HCT116 (cell line): ENCODE measurements around the gene ZC3H7A. TPM values are rescaled to one million over a fixed set of nuclear protein-coding genes. Genes with fewer than 3 reads are reported as not detected.

ENCODE experiments used
- ATAC-seq: fragments of 200-7000 bp; cut with Tn5 transposase; 2 replicates; pipeline ENCODE4 v1.9.1; 2020; ENCODE audit warnings: mild to moderate bottlenecking, moderate library complexity
- BruUV-seq: library from RNA; stranded (reverse); fragments of 400-500 nt; replicated peaks from 2 replicates; lab custom pipeline; 2021; lab: Mats Ljungman, UMichigan
- CTCF ChIA-PET: fragments of 300-600 bp; sonication (Branson Sonifier 250); formaldehyde crosslinking; loops from one replicate; lab custom pipeline; 2021; ENCODE audit warnings: antibody characterized with exemption; lab: Charles Lee
- POLR2A ChIA-PET: fragments of 300-600, 350-600 bp; sonication (Branson Sonifier 250); formaldehyde crosslinking; loops from one replicate; lab custom pipeline; 2021; ENCODE audit warnings: antibody characterized with exemption; lab: Charles Lee
- RAD21 ChIA-PET, 2 experiments: fragments of 300-600 bp; sonication (Branson Sonifier 250); formaldehyde crosslinking; loops; one replicate each; lab custom pipeline; 2023; ENCODE audit warnings: low total read pairs in 2 of 2; ENCODE audit not compliant: uncharacterized antibody in 2 of 2, unreplicated experiment in 2 of 2, low non-redundant PET in 1 of 2; lab: Charles Lee
- DNase-seq: peaks from one replicate; pipeline ENCODE4 v3.0.0-alpha.2; 2010; ENCODE audit warnings: low read depth, low spot score
- H2AFZ ChIP-seq: fragments of 200-600 bp; shearing (Covaris generic), sonication (generic); 2 replicates; pipeline ENCODE4 v1.6.1; 2017; ENCODE audit warnings: low read depth, mixed run types, mixed read lengths, antibody characterized with exemption, low read length; ENCODE audit not compliant: poor library complexity, severe bottlenecking
- H3K27ac ChIP-seq: 2 replicates; pipeline ENCODE4 v1.5.1; 2012; ENCODE audit warnings: low read depth, low read length
- H3K27me3 ChIP-seq: fragments of 200-600 bp; sonication (generic); 2 replicates; pipeline ENCODE4 v1.6.1; 2016; ENCODE audit warnings: mixed run types, low read length, mixed read lengths; ENCODE audit not compliant: insufficient read depth
- H3K36me3 ChIP-seq, 2 experiments: fragments of 200-500 bp in 1 of 2; fragments of 200-600 bp in 1 of 2; sonication (Bioruptor generic) in 1 of 2; sonication (generic) in 1 of 2; 2 replicates each; pipeline versions ENCODE4 v1.5.1 to v1.6.1; 2014 to 2016; ENCODE audit warnings: low read length in 2 of 2, inconsistent platforms in 1 of 2, mixed read lengths in 1 of 2, mixed run types in 1 of 2; ENCODE audit not compliant: insufficient read depth in 2 of 2, control insufficient read depth in 1 of 2
- H3K4me1 ChIP-seq, 2 experiments: fragments of 200-600 bp in 1 of 2; sonication (generic) in 1 of 2; 2 replicates each; pipeline versions ENCODE4 v1.5.1 to v1.6.1; 2012 to 2017; ENCODE audit warnings: low read length in 2 of 2, inconsistent platforms in 1 of 2, mild to moderate bottlenecking in 1 of 2, mixed read lengths in 1 of 2, mixed run types in 1 of 2, moderate library complexity in 1 of 2; ENCODE audit not compliant: insufficient read depth in 2 of 2, control insufficient read depth in 1 of 2
- H3K4me2 ChIP-seq: fragments of 200-600 bp; sonication (generic); 2 replicates; pipeline ENCODE4 v1.6.1; 2017; ENCODE audit warnings: mixed run types, low read length, mixed read lengths
- H3K4me3 ChIP-seq, 2 experiments: fragments of 200-600 bp in 1 of 2; sonication (generic) in 1 of 2; replicated peaks in 1 of 2; 2 replicates each; pipeline ENCODE4 v1.5.1; 2011 to 2016; ENCODE audit warnings: low read length in 2 of 2, control low read depth in 1 of 2, low read depth in 1 of 2, mild to moderate bottlenecking in 1 of 2, mixed read lengths in 1 of 2, mixed run types in 1 of 2
- H3K79me2 ChIP-seq: fragments of 200-600 bp; sonication (generic); 2 replicates; pipeline ENCODE4 v1.6.1; 2017; ENCODE audit warnings: mild to moderate bottlenecking, mixed run types, low read length, moderate library complexity, mixed read lengths; ENCODE audit not compliant: insufficient read depth
- H3K9ac ChIP-seq: fragments of 200-600 bp; sonication (generic); 2 replicates; pipeline ENCODE4 v1.6.1; 2016; ENCODE audit warnings: low read length, mixed read lengths
- H3K9me2 ChIP-seq: fragments of 200-600 bp; sonication (generic), shearing (Covaris generic); 2 replicates; pipeline ENCODE4 v1.6.1; 2017; ENCODE audit warnings: mixed run types, mild to moderate bottlenecking, moderate library complexity; ENCODE audit not compliant: insufficient read depth
- H3K9me3 ChIP-seq, 2 experiments: fragments of 200-500 bp in 1 of 2; fragments of 200-600 bp in 1 of 2; sonication (Bioruptor generic) in 1 of 2; sonication (generic) in 1 of 2; 2 replicates each; pipeline ENCODE4 v1.6.1; 2014 to 2017; ENCODE audit warnings: low read length in 2 of 2, mixed read lengths in 2 of 2, inconsistent platforms in 1 of 2, low read depth in 1 of 2, mild to moderate bottlenecking in 1 of 2, mixed run types in 1 of 2, moderate library complexity in 1 of 2; ENCODE audit not compliant: control insufficient read depth in 1 of 2, insufficient read depth in 1 of 2
- H4K20me1 ChIP-seq: fragments of 200-600 bp; sonication (generic), shearing (Covaris generic); 2 replicates; pipeline ENCODE4 v1.6.1; 2017; ENCODE audit warnings: mixed run types, mild to moderate bottlenecking, moderate library complexity; ENCODE audit not compliant: insufficient read depth
- CEBPB ChIP-seq: IDR thresholded peaks from 2 replicates; pipeline ENCODE4 v1.6.1; 2012; ENCODE audit warnings: low read depth
- EGR1 ChIP-seq: IDR thresholded peaks from 2 replicates; pipeline ENCODE4 v1.6.1; 2012; ENCODE audit warnings: low read depth
- ELF1 ChIP-seq: IDR thresholded peaks from 2 replicates; pipeline ENCODE4 v1.6.1; 2012; ENCODE audit warnings: low read depth, borderline replicate concordance
- FOSL1 ChIP-seq: IDR thresholded peaks from 2 replicates; pipeline ENCODE4 v1.6.1; 2012; ENCODE audit warnings: low read depth
- JUND ChIP-seq: IDR thresholded peaks from 2 replicates; pipeline ENCODE4 v1.6.1; 2012
- POLR2A ChIP-seq: IDR thresholded peaks from 2 replicates; pipeline ENCODE4 v1.7.0; 2011; ENCODE audit warnings: borderline replicate concordance; ENCODE audit not compliant: insufficient read depth, insufficient read length; ENCODE audit errors: extremely low read depth
- RAD21 ChIP-seq: IDR thresholded peaks from 2 replicates; pipeline ENCODE4 v1.6.1; 2012; ENCODE audit warnings: low read depth, mild to moderate bottlenecking
- SIN3A ChIP-seq: IDR thresholded peaks from 2 replicates; pipeline ENCODE4 v1.6.1; 2012; ENCODE audit warnings: low read depth
- TCF7L2 ChIP-seq: IDR thresholded peaks from 2 replicates; pipeline ENCODE4 v1.7.0; 2011; ENCODE audit warnings: borderline replicate concordance, inconsistent platforms; ENCODE audit not compliant: insufficient read depth, insufficient read length; ENCODE audit errors: extremely low read depth
- YY1 ChIP-seq: IDR thresholded peaks from 2 replicates; pipeline ENCODE4 v1.6.1; 2011; ENCODE audit warnings: low read length, low read depth, moderate library complexity, mild to moderate bottlenecking; ENCODE audit not compliant: insufficient replicate concordance; ENCODE audit errors: extremely low read depth
- ZFX ChIP-seq: fragments of 450-650 bp; IDR thresholded peaks from 2 replicates; pipeline ENCODE4 v1.6.1; 2017
- intact Hi-C: fragments of 100-400 bp; cut with micrococcal nuclease; formaldehyde crosslinking; loops from 2 replicates; pipeline ENCODE4 v1.10.0; 2022
- total RNA-seq: library from RNA; stranded (reverse); gene quantifications from one replicate; pipeline ENCODE4 v1.2.1, GENCODE V29; 2021; ENCODE audit not compliant: unreplicated experiment
- TF ChIP-seq, protein P1 (sequence below): IDR thresholded peaks from 2 replicates; pipeline ENCODE4 v1.6.1; 2011; ENCODE audit warnings: mild to moderate bottlenecking, low read length, moderate library complexity; ENCODE audit not compliant: insufficient replicate concordance; ENCODE audit errors: extremely low read depth
- TF ChIP-seq, protein P2 (sequence below): IDR thresholded peaks from 2 replicates; pipeline ENCODE4 v1.6.1; 2012

The ZC3H7A gene
- total RNA-seq, 1 experiment from 2014 or later, result 33.4 TPM

DNA sequence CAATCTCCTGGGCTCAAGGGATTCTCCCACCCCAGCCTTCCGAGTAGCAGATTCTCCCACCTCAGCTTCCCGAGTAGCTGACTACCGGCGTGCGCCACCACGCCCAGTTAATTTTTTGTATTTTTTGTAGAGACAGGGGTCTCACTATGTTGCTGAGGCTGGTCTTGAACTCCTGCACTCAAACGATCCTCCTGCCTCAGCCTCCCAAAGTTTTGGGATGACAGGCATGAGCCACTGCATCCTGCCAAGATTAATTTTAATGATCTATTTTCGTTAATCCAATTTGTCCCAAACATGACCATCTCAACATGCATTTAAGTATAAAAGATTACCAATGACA is 1.2 kb downstream of the ZC3H7A start:
- POLR2A ChIA-PET, result no interaction called here
- ATAC-seq (no peak), DNase-seq (no peak)
- Histone ChIP-seq H3K4me3 (peak overlapping the region; percentile 94 to 97), H3K27me3 (no peaks in the 10 kb centered on the region), H3K9ac (peak overlapping the region; percentile 91), H3K9me3 (no peaks in the 10 kb centered on the region), H3K4me2 (peak overlapping the region; percentile 93), H2AFZ (no peak overlapping the region), H4K20me1 (peaks cover 3% of the 10 kb centered on the region; the same call in 1 of the 2 replicates)
- RAD21 ChIA-PET, result no interaction called here
- BruUV-seq, result TSS peak; percentile 44
- TF ChIP-seq ZFX (no peak), SIN3A (no peak), POLR2A (no peak)
- TF ChIP-seq, protein P1, sequence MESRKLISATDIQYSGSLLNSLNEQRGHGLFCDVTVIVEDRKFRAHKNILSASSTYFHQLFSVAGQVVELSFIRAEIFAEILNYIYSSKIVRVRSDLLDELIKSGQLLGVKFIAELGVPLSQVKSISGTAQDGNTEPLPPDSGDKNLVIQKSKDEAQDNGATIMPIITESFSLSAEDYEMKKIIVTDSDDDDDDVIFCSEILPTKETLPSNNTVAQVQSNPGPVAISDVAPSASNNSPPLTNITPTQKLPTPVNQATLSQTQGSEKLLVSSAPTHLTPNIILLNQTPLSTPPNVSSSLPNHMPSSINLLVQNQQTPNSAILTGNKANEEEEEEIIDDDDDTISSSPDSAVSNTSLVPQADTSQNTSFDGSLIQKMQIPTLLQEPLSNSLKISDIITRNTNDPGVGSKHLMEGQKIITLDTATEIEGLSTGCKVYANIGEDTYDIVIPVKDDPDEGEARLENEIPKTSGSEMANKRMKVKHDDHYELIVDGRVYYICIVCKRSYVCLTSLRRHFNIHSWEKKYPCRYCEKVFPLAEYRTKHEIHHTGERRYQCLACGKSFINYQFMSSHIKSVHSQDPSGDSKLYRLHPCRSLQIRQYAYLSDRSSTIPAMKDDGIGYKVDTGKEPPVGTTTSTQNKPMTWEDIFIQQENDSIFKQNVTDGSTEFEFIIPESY, result no peak
- TF ChIP-seq, all 23 proteins: peak for 0
- peaks cover 72% of the 10 kb centered on the region for H3K79me2 ChIP-seq
- H3K4me1 ChIP-seq, result peaks cover 7 to 20% of the 10 kb centered on the region in 2 experiments; a peak in 3 of 4 replicates
- H3K36me3 ChIP-seq, result no peaks in the 10 kb centered on the region; a peak in 1 of 4 replicates
- intact Hi-C loops, result no loop called here
- H3K9me2 ChIP-seq, result no peaks in the 10 kb centered on the region
- H3K27ac ChIP-seq, result peak overlapping the region; percentile 91
- CTCF ChIA-PET, result no interaction called here

DNA sequence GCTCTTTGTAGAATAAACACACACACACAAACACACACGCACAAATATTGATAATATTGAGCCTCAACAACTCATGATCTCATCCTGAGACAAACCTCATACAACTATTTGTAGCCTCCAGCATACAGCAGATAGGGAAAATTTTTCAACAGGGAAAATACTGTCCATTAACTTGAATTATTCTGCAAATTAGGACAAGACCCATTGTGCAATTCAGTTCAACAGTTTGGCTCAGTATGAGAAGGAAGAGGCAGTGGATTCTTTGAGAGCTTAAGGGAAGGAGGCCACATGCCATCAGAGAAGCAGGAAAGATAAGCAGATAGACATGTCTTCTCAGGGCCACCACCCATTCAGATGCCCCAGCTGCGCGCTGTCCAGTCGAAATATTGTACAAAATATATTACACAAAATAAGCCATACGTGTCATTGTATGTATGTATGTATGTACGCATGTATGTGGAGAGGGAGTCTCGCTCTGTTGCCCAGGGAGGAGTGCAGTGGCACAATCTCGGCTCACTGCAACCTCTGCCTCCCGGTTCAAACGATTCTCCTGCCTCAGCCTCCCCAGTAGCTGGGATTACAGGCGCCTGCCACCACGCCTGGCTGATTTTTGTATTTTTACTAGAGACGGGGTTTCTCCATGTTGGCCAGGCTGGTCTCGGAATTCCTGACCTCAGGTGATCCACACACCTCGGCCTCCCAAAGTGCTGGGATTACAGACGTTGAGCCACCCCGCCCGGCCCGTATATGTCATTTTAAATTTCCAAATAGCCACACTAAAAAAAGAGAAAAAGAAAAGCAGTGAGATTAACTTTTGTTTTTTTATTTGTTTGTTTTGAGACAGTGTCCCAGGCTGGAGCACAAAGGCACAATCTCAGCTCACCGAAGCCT is 1.8 kb downstream of the ZC3H7A start:
- Histone ChIP-seq H3K9ac (peak overlapping the region; percentile 91), H3K9me3 (no peaks in the 10 kb centered on the region), H3K27me3 (no peaks in the 10 kb centered on the region), H3K4me3 (peak overlapping the region; percentile 94 to 97), H4K20me1 (peaks cover 3% of the 10 kb centered on the region; the same call in 1 of the 2 replicates), H3K4me2 (peak overlapping the region; percentile 93), H2AFZ (no peak overlapping the region), H3K27ac (no peak overlapping the region), H3K4me1 (peaks cover 7 to 20% of the 10 kb centered on the region in 2 experiments; a peak in 3 of 4 replicates), H3K9me2 (no peaks in the 10 kb centered on the region), H3K79me2 (peaks cover 78% of the 10 kb centered on the region), H3K36me3 (peaks cover 0 to 2% of the 10 kb centered on the region in 2 experiments; a peak in 1 of 4 replicates)
- DNase-seq (no peak), ATAC-seq (no peak)
- TF ChIP-seq TCF7L2 (no peak), ELF1 (no peak), JUND (no peak), RAD21 (no peak), ZFX (no peak), YY1 (no peak), EGR1 (no peak), SIN3A (no peak), FOSL1 (no peak), CEBPB (no peak), POLR2A (no peak)
- TF ChIP-seq, protein P2, sequence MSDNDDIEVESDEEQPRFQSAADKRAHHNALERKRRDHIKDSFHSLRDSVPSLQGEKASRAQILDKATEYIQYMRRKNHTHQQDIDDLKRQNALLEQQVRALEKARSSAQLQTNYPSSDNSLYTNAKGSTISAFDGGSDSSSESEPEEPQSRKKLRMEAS, result no peak
- TF ChIP-seq, protein P1, result no peak
- POLR2A ChIA-PET, result no interaction called here
- no TSS peak for BruUV-seq
- CTCF ChIA-PET, result no interaction called here
- intact Hi-C loops, result no loop called here
- RAD21 ChIA-PET, result no interaction called here
